Progenitor cell of endocrine pancreas (in vitro differentiated cells): ENCODE data around the gene OPRL1. TPM values are rescaled to one million over a fixed set of nuclear protein-coding genes. Genes with fewer than 3 reads are reported as not detected.

Source experiments
- DNase-seq: peaks from one replicate; pipeline ENCODE4 v3.0.0; 2021; ENCODE audit warnings: low spot score; ENCODE audit not compliant: unreplicated experiment
- H3K27ac Mint-ChIP-seq: 2 replicates; pipeline ENCODE4 v1.8.0; 2021; ENCODE audit warnings: mild to moderate bottlenecking, moderate library complexity, mixed read lengths
- H3K27me3 Mint-ChIP-seq: 2 replicates; pipeline ENCODE4 v1.8.0; 2021; ENCODE audit warnings: mixed read lengths
- H3K36me3 Mint-ChIP-seq: 2 replicates; pipeline ENCODE4 v1.8.0; 2022; ENCODE audit warnings: mixed read lengths; ENCODE audit not compliant: insufficient read depth
- H3K4me1 Mint-ChIP-seq: 2 replicates; pipeline ENCODE4 v1.8.0; 2021; ENCODE audit warnings: low read depth, mixed read lengths
- H3K4me3 Mint-ChIP-seq: 2 replicates; pipeline ENCODE4 v1.8.0; 2021; ENCODE audit warnings: low read depth, mild to moderate bottlenecking, moderate library complexity, mixed read lengths
- H3K9me3 Mint-ChIP-seq: 2 replicates; pipeline ENCODE4 v1.8.0; 2021; ENCODE audit warnings: low read depth, mixed read lengths
- CTCF ChIP-seq: fragments of 200-600 bp; sonication (generic); IDR thresholded peaks from one replicate; pipeline ENCODE4 v1.5.0; 2021; ENCODE audit warnings: antibody characterized with exemption, mild to moderate bottlenecking; ENCODE audit not compliant: unreplicated experiment
- total RNA-seq: library from RNA; stranded (reverse); gene quantifications from 2 replicates; pipeline ENCODE4 v1.2.1, GENCODE V29; 2021

The OPRL1 gene
- total RNA-seq, 1 donor from 2014 or later: 1.5 TPM

GRCh38 chr20:64069209-64069613 lies 10.7 kb upstream of the OPRL1 start:
- peaks cover 3% of the 10 kb centered on the region for H3K4me1 Mint-ChIP-seq
- H3K27ac Mint-ChIP-seq: no peak overlapping the region
- TF ChIP-seq CTCF: no peak
- no peaks in the 10 kb centered on the region for H3K27me3 Mint-ChIP-seq
- H3K36me3 Mint-ChIP-seq: no peaks in the 10 kb centered on the region
- no peaks in the 10 kb centered on the region for H3K9me3 Mint-ChIP-seq
- no peak for DNase-seq
- no peak overlapping the region for H3K4me3 Mint-ChIP-seq

GRCh38 chr20:64069614-64070243 lies 10.2 kb upstream of the OPRL1 start:
- Mint-ChIP-seq H3K4me3 (no peak overlapping the region), H3K36me3 (no peaks in the 10 kb centered on the region), H3K4me1 (peaks cover 2% of the 10 kb centered on the region), H3K27ac (no peak overlapping the region), H3K27me3 (no peaks in the 10 kb centered on the region), H3K9me3 (no peaks in the 10 kb centered on the region)
- DNase-seq: peak; percentile 66
- peak; percentile 89 for TF ChIP-seq CTCF

GRCh38 chr20:64070244-64070993 lies 9.5 kb upstream of the OPRL1 start:
- Mint-ChIP-seq H3K27me3 (no peaks in the 10 kb centered on the region), H3K36me3 (no peaks in the 10 kb centered on the region), H3K4me3 (no peak overlapping the region), H3K4me1 (no peaks in the 10 kb centered on the region), H3K27ac (no peak overlapping the region), H3K9me3 (no peaks in the 10 kb centered on the region)
- no peak for DNase-seq
- no peak for TF ChIP-seq CTCF

- DNase-seq: no peak
- H3K4me1 Mint-ChIP-seq: no peaks in the 10 kb centered on the region
- no peaks in the 10 kb centered on the region for H3K36me3 Mint-ChIP-seq
- no peak overlapping the region for H3K27ac Mint-ChIP-seq
- H3K9me3 Mint-ChIP-seq: no peaks in the 10 kb centered on the region
- no peak for TF ChIP-seq CTCF
- no peaks in the 10 kb centered on the region for H3K27me3 Mint-ChIP-seq
- H3K4me3 Mint-ChIP-seq: no peak overlapping the region
Measured at GRCh38 chr20:64071341-64072332, 8.2 kb upstream of the OPRL1 start.

GRCh38 chr20:64072498-64073063 lies 7.3 kb upstream of the OPRL1 start:
- DNase-seq: no peak
- no peak for TF ChIP-seq CTCF
- no peak overlapping the region for H3K27ac Mint-ChIP-seq
- H3K27me3 Mint-ChIP-seq: no peaks in the 10 kb centered on the region
- H3K9me3 Mint-ChIP-seq: no peaks in the 10 kb centered on the region
- no peaks in the 10 kb centered on the region for H3K36me3 Mint-ChIP-seq
- H3K4me1 Mint-ChIP-seq: no peaks in the 10 kb centered on the region
- H3K4me3 Mint-ChIP-seq: no peak overlapping the region
